Activated CD4-positive, alpha-beta T cell treated with anti-CD3 and anti-CD28 coated beads for 4 hours (primary cell): ENCODE data around the gene TTC4.

Experiments
- DNase-seq, 2 donors: peaks; one replicate each; pipeline ENCODE4 v3.0.0-alpha.2; 2020

The TTC4 gene

GRCh38 chr1:54787604-54788003 is 71.9 kb downstream of the TTC4 start:
- DNase-seq: no peak

- no peak for DNase-seq
These were observed 72.8 kb downstream of the TTC4 start for GRCh38 chr1:54788459-54788858.

- peak in 1 of 2 donors; percentile 25 for DNase-seq
These were observed 76.3 kb downstream of the TTC4 start for GRCh38 chr1:54791880-54792522.
